ENCODE data around the gene CADPS.
A peak's percentile ranks its signal among the peaks of the same experiment; 100 is the strongest.

Gene CADPS

DNA sequence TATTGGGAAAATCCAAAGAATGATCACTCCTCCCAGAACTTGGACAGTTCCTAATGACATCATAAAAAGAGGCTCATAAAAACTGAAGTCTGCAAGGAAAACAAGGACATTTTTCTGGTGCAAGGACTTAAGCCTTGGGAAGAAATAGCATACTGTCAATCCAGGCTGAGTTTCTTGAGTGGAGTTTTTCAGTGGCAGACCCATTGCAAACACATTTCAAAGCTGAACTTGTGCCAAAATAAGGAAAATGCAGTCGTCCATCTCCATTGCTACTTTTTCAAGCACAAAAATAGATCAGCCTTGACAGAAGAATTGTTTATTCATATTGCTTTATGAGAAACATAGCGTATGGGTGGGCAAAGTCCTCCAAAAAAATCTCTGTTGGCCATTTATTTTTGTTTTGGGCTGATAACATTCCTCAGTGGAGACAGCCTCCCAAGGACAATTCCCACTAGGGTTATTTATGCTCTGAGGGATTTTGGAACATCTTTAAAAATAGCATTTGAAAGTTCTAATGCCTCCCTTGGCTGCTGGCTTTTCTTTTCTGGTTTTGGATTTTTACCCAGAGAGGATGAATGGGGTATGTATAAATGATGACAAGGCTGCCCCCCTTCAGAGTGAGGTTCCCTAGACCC lies 220.0 kb downstream of the CADPS start:
- no peak for TF ChIP-seq JUND (IDR thresholded peaks at IDR 0.05; ENCODE audit: low read depth)
- no peak for DNase-seq (ENCODE audit: low read depth in 1 of 2, low spot score in 1 of 2)
- in situ Hi-C loops (cut with HindIII; ENCODE audit: low pct_unique_long_range_greater_than_20kb, low sequenced_read_pairs), result no loop called here

GRCh38 chr3:62653796-62654195 lies 221.4 kb downstream of the CADPS start:
- no peak for TF ChIP-seq JUND (IDR thresholded peaks at IDR 0.05; ENCODE audit: low read depth)
- in situ Hi-C loops (cut with HindIII; ENCODE audit: low pct_unique_long_range_greater_than_20kb, low sequenced_read_pairs), result no loop called here
- DNase-seq (ENCODE audit: low read depth in 1 of 2, low spot score in 1 of 2), result no peak

DNA sequence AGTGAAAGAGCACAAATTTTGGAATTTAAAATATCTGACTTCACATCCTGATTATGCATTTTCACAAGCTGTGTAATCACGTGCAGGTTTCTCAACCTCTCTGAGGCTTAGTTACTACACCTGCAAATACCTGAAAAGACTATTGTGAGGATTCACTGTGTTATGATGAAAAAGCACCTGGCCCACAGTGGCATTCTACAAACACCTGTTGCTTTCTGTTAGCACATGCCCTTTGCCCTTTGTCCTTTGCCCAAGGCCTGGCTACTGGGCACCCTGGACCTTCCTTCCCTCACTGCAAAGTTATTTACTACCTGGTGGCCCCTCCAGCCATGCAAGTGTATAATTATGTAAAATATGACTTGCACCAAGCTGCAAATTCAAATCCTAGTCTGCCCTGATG lies 227.5 kb downstream of the CADPS start:
- in situ Hi-C loops (cut with HindIII; ENCODE audit: low pct_unique_long_range_greater_than_20kb, low sequenced_read_pairs), result no loop called here
- DNase-seq (ENCODE audit: low read depth in 1 of 2, low spot score in 1 of 2), result no peak
- no peak for TF ChIP-seq JUND (IDR thresholded peaks at IDR 0.05; ENCODE audit: low read depth)

- TF ChIP-seq JUND (IDR thresholded peaks at IDR 0.05; ENCODE audit: low read depth), result no peak
- in situ Hi-C loops (cut with HindIII; ENCODE audit: low pct_unique_long_range_greater_than_20kb, low sequenced_read_pairs), result no loop called here
Observed at GRCh38 chr3:62644493-62644892, 230.7 kb downstream of the CADPS start.

GRCh38 chr3:62638316-62638715 lies 236.9 kb downstream of the CADPS start:
- no peak for TF ChIP-seq JUND (IDR thresholded peaks at IDR 0.05; ENCODE audit: low read depth)
- in situ Hi-C loops (cut with HindIII; ENCODE audit: low pct_unique_long_range_greater_than_20kb, low sequenced_read_pairs), result no loop called here
- no peak for DNase-seq (ENCODE audit: low read depth in 1 of 2, low spot score in 1 of 2)

More at GRCh38 chr3:62644493-62644892, 230.7 kb downstream of the CADPS start:
- DNase-seq (ENCODE audit: low read depth in 1 of 2, low spot score in 1 of 2), result no peak

GRCh38 chr3:62636235-62636826 lies 238.9 kb downstream of the CADPS start:
- TF ChIP-seq JUND (IDR thresholded peaks at IDR 0.05; ENCODE audit: low read depth), result no peak
- in situ Hi-C loops (cut with HindIII; ENCODE audit: low pct_unique_long_range_greater_than_20kb, low sequenced_read_pairs), result no loop called here
- no peak for DNase-seq (ENCODE audit: low read depth in 1 of 2, low spot score in 1 of 2)

DNA sequence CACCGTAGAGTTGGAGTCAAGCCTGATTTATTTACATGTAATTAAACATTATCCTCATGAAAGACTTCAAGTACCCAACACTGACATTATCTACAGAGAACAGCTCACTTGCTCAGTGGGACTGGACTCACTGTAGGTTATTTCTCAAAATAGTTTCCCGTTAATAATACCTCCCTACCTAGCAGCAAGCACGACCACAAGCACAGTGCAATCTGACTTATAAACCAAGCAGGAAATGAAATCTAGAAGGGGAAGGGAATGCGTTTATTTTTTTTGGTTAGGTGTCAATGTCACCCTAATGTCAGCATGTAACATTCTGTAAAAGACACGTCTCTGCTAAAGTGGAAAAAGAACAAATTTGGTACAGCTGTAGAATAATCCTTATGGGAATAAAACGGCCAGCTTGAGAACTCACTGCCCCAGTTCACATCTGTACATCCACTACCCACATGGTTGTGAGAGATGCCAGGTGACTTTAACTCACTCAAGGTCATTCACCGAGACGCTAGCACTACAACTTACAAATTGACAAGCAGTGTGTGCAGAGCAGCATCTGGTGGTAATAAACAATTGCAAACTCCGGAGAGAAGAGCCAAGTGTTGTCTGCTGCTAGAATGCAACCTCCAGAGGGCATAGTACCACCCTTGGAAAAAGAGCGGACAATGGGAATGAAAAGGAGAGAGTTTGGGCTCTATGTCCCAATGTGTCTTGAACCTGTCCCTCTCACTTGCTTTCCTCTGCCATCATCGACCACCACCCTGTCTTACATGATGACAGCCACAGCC lies 242.5 kb downstream of the CADPS start:
- DNase-seq (ENCODE audit: low read depth in 1 of 2, low spot score in 1 of 2), result peak; percentile 3 to 4
- in situ Hi-C loops (cut with HindIII; ENCODE audit: low pct_unique_long_range_greater_than_20kb, low sequenced_read_pairs), result no loop called here
- TF ChIP-seq JUND (IDR thresholded peaks at IDR 0.05; ENCODE audit: low read depth), result no peak

GRCh38 chr3:62631488-62631887 lies 243.7 kb downstream of the CADPS start:
- no peak for DNase-seq (ENCODE audit: low read depth in 1 of 2, low spot score in 1 of 2)
- in situ Hi-C loops (cut with HindIII; ENCODE audit: low pct_unique_long_range_greater_than_20kb, low sequenced_read_pairs), result no loop called here
- no peak for TF ChIP-seq JUND (IDR thresholded peaks at IDR 0.05; ENCODE audit: low read depth)

DNA sequence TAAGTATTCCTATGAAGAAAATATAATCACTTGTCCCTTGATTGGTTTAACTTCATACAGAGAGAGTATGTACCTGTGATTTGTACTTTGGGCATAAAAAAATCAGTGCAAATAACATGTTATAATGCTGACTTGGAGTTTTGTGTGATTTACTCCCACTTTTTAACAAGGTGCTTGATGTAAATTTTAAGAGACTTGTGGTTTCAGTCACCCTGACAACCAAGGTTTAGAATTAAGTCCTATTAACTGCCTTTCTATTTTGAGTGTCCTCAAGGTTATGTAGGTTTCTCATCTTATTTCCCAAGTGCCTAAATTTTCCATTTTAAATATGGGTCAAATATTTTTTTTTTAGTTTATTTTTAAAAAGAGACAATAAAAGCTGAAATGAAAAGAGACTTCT lies 244.6 kb downstream of the CADPS start:
- no peak for TF ChIP-seq JUND (IDR thresholded peaks at IDR 0.05; ENCODE audit: low read depth)
- no peak for DNase-seq (ENCODE audit: low read depth in 1 of 2, low spot score in 1 of 2)
- in situ Hi-C loops (cut with HindIII; ENCODE audit: low pct_unique_long_range_greater_than_20kb, low sequenced_read_pairs), result no loop called here

DNA sequence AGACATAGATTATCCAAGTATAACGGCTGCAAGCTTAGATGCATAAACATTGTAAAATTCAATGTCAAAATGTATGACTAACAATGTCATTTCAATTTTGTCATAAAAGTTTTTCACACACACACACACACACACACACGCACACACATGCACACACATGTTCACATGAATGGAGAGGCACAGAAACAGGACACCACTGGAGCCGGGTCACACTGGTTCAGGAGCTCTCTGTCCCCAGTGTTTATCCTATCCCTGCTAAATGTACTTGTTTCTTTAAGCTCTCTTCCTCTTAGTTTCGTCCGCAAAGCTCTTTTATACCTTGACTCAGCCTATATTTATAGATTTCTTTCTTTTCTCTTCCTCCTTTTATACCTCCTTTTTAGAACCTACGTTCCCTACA lies 249.9 kb downstream of the CADPS start:
- in situ Hi-C loops (cut with HindIII; ENCODE audit: low pct_unique_long_range_greater_than_20kb, low sequenced_read_pairs), result no loop called here
- no peak for TF ChIP-seq JUND (IDR thresholded peaks at IDR 0.05; ENCODE audit: low read depth)
- DNase-seq (ENCODE audit: low read depth in 1 of 2, low spot score in 1 of 2), result no peak

DNA sequence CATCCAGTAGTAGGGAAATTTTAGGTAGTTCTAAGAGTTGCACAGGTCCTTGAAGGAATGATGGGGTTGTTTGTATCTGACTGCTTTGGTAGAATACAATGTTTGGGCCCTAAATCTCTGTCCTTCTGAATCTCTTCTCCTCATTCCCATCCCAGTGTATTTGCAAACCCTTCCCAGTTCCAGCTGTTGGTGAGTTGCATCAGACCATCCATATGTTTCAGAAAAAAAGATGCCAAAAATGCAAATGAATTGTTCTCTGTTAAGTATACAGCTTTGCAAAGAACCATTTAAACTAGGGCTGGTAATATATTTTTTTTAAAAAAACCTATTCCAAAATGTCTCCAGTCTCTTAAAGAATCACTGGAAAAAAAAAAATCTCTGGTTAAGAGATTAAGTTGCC lies 251.0 kb downstream of the CADPS start:
- no peak for DNase-seq (ENCODE audit: low read depth in 1 of 2, low spot score in 1 of 2)
- TF ChIP-seq JUND (IDR thresholded peaks at IDR 0.05; ENCODE audit: low read depth), result no peak
- in situ Hi-C loops (cut with HindIII; ENCODE audit: low pct_unique_long_range_greater_than_20kb, low sequenced_read_pairs), result no loop called here

- peak; percentile 21 to 61 for DNase-seq (ENCODE audit: low read depth in 1 of 2, low spot score in 1 of 2)
- in situ Hi-C loops (cut with HindIII; ENCODE audit: low pct_unique_long_range_greater_than_20kb, low sequenced_read_pairs), result no loop called here
- no peak for TF ChIP-seq JUND (IDR thresholded peaks at IDR 0.05; ENCODE audit: low read depth)
Observed at GRCh38 chr3:62622553-62623174, 252.6 kb downstream of the CADPS start.

GRCh38 chr3:62621925-62622324 lies 253.3 kb downstream of the CADPS start:
- in situ Hi-C loops (cut with HindIII; ENCODE audit: low pct_unique_long_range_greater_than_20kb, low sequenced_read_pairs), result no loop called here
- DNase-seq (ENCODE audit: low read depth in 1 of 2, low spot score in 1 of 2), result no peak

More at GRCh38 chr3:62621925-62622324, 253.3 kb downstream of the CADPS start:
- no peak for TF ChIP-seq JUND (IDR thresholded peaks at IDR 0.05; ENCODE audit: low read depth)
